K562 (cell line): ENCODE data around the gene KIF26B. TPM values are rescaled to one million over a fixed set of nuclear protein-coding genes. Genes with fewer than 3 reads are reported as not detected.
A peak's percentile ranks its signal among the peaks of the same experiment; 100 is the strongest.
"Not testable (repeated sequence)": the region's sequence is repeated elsewhere in the genome, so short reads cannot be mapped to it uniquely, and the experiment has no call there.

Source experiments
- ATAC-seq: fragments of 200-7000 bp; cut with Tn5 transposase; 3 replicates; pipeline ENCODE4 v1.9.1; 2020; ENCODE audit warnings: moderate library complexity
- BruUV-seq: library from RNA; stranded (reverse); fragments of 400-500 nt; replicated peaks from 2 replicates; lab custom pipeline; 2021; lab: Mats Ljungman, UMichigan
- CTCF ChIA-PET: fragments of 300-600 bp; formaldehyde crosslinking; extraction: SDS; loops from one replicate; lab custom pipeline; 2021; ENCODE audit warnings: low intra/inter-chr PET ratio; lab: Yijun Ruan, JAX
- POLR2A ChIA-PET: fragments of 300-600, 350-650 bp; sonication (Branson Sonifier 250); formaldehyde crosslinking; extraction: SDS; loops from one replicate; lab custom pipeline; 2021; ENCODE audit warnings: antibody characterized with exemption, inconsistent platforms; lab: Yijun Ruan, JAX
- DNase-seq, 4 experiments: peaks; one replicate each; pipeline versions ENCODE4 v3.0.0 to v3.0.0-alpha.2; 2011 to 2018; ENCODE audit warnings: low spot score in 3 of 4, mixed read lengths in 3 of 4; ENCODE audit errors: extremely low read depth in 1 of 4
- FAIRE-seq: peaks from 2 replicates; lab custom pipeline; 2011; peaks lifted over from hg19 to GRCh38; lab: Jason Lieb, UNC
- H2AFZ ChIP-seq: 2 replicates; pipeline ENCODE4 v1.6.0; 2011; ENCODE audit warnings: low read depth, low read length, control low read depth, inconsistent platforms
- H3K27ac ChIP-seq: fragments of 200-600 bp; 3 replicates; pipeline ENCODE4 v1.8.0; 2011; ENCODE audit warnings: low read depth, mild to moderate bottlenecking, control low read depth, inconsistent platforms, low read length, moderate library complexity, mixed read lengths; ENCODE audit errors: extremely low read depth
- H3K27me3 ChIP-seq, 2 experiments: fragments of 300-600 bp in 1 of 2; 2 replicates in 1 of 2; 3 replicates in 1 of 2; pipeline versions ENCODE4 v1.6.0 to v1.8.0; 2011; ENCODE audit warnings: inconsistent platforms in 2 of 2, low read length in 2 of 2, mild to moderate bottlenecking in 1 of 2, mixed read lengths in 1 of 2, moderate library complexity in 1 of 2; ENCODE audit not compliant: control insufficient read depth in 2 of 2, insufficient read depth in 2 of 2
- H3K36me3 ChIP-seq: fragments of 300-600 bp; 3 replicates; pipeline ENCODE4 v1.8.0; 2011; ENCODE audit warnings: mild to moderate bottlenecking, low read length, inconsistent platforms; ENCODE audit not compliant: control insufficient read depth, insufficient read depth
- H3K4me1 ChIP-seq, 2 experiments: fragments of 200-600 bp in 1 of 2; replicated peaks in 1 of 2; 2 replicates in 1 of 2; 3 replicates in 1 of 2; pipeline versions ENCODE4 v1.5.1 to v1.8.0; 2011; ENCODE audit warnings: inconsistent platforms in 2 of 2, low read length in 2 of 2, mild to moderate bottlenecking in 1 of 2, mixed read lengths in 1 of 2, moderate library complexity in 1 of 2; ENCODE audit not compliant: control insufficient read depth in 2 of 2, insufficient read depth in 2 of 2
- H3K4me2 ChIP-seq: 2 replicates; pipeline ENCODE4 v1.6.1; 2011; ENCODE audit warnings: low read length, control low read depth, inconsistent platforms, mixed read lengths; ENCODE audit not compliant: insufficient read depth
- H3K4me3 ChIP-seq: fragments of 200-600 bp; sonication (generic), shearing (Covaris generic); 2 replicates; pipeline ENCODE4 v1.5.1; 2016; ENCODE audit warnings: control low read depth, inconsistent platforms
- H3K79me2 ChIP-seq: fragments of 200-600 bp; 3 replicates; pipeline ENCODE4 v1.8.0; 2011; ENCODE audit warnings: low read length, inconsistent platforms; ENCODE audit not compliant: control insufficient read depth, insufficient read depth
- H3K9ac ChIP-seq, 2 experiments: 2 replicates each; pipeline versions ENCODE4 v1.6.0 to v1.6.1; 2011; ENCODE audit warnings: low read depth in 2 of 2, low read length in 2 of 2, control low read depth in 1 of 2, inconsistent platforms in 1 of 2, mild to moderate bottlenecking in 1 of 2, mixed read lengths in 1 of 2; ENCODE audit not compliant: insufficient read depth in 1 of 2
- H3K9me1 ChIP-seq: one replicate; pipeline ENCODE4 v1.6.0; 2011; ENCODE audit warnings: inconsistent platforms, mild to moderate bottlenecking, low read length, moderate library complexity; ENCODE audit not compliant: control insufficient read depth, insufficient read depth
- H3K9me3 ChIP-seq: replicated peaks from 2 replicates; pipeline ENCODE4 v1.5.1; 2011; ENCODE audit warnings: low read depth, low read length, inconsistent platforms; ENCODE audit not compliant: control insufficient read depth, insufficient read depth
- H4K20me1 ChIP-seq: replicated peaks from 2 replicates; pipeline ENCODE4 v1.6.1; 2011; ENCODE audit warnings: low read length, inconsistent platforms, mixed read lengths; ENCODE audit not compliant: control insufficient read depth, insufficient read depth
- HBP1 ChIP-seq: fragments of 450-650 bp; formaldehyde crosslinking; IDR thresholded peaks from 2 replicates; pipeline ENCODE4 v1.4.0; 2022; ENCODE audit warnings: missing genetic modification characterization
- HDGF ChIP-seq: fragments of 450-650 bp; IDR thresholded peaks from 2 replicates; pipeline ENCODE4 v1.6.1; 2016
- HMG20B ChIP-seq: fragments of 250-450 bp; sonication (Bioruptor Pico); IDR thresholded peaks from 2 replicates; pipeline ENCODE4 v1.5.0; 2021; ENCODE audit warnings: mild to moderate bottlenecking
- HOXB6 ChIP-seq: fragments of 250-450 bp; sonication (Bioruptor Pico); IDR thresholded peaks from 2 replicates; pipeline ENCODE4 v1.5.1; 2022; ENCODE audit warnings: mild to moderate bottlenecking, borderline replicate concordance
- KDM1A ChIP-seq, 2 experiments: fragments of 450-650 bp; IDR thresholded peaks; 2 replicates each; pipeline ENCODE4 v1.6.1; 2016; ENCODE audit warnings: mild to moderate bottlenecking in 2 of 2
- MEIS2 ChIP-seq: fragments of 450-650 bp; IDR thresholded peaks from 2 replicates; pipeline ENCODE4 v1.6.1; 2014; ENCODE audit warnings: mild to moderate bottlenecking; ENCODE audit not compliant: partially characterized antibody
- MXI1 ChIP-seq: IDR thresholded peaks from 2 replicates; pipeline ENCODE4 v1.6.1; 2011; ENCODE audit warnings: low read depth, mild to moderate bottlenecking, improper control_type of control experiment, low read length
- NFYB ChIP-seq: IDR thresholded peaks from 2 replicates; pipeline ENCODE4 v1.6.1; 2011; ENCODE audit warnings: mild to moderate bottlenecking, moderate library complexity; ENCODE audit not compliant: insufficient read length; ENCODE audit errors: extremely low read depth
- TBL1XR1 ChIP-seq, 2 experiments: IDR thresholded peaks; 2 replicates each; pipeline ENCODE4 v1.6.1; 2012; ENCODE audit warnings: improper control_type of control experiment in 2 of 2, low read length in 2 of 2, mild to moderate bottlenecking in 1 of 2
- ZNF324 ChIP-seq: fragments of 250-450 bp; sonication (Bioruptor Pico); IDR thresholded peaks from 2 replicates; pipeline ENCODE4 v1.4.0; 2020; ENCODE audit warnings: mild to moderate bottlenecking
- WGBS: fragments of 100-300 bp; shearing (Covaris generic); methylation state at CpG from one replicate; pipeline ENCODE4 v1.1.6; 2016; ENCODE audit warnings: low coverage, mixed read lengths; ENCODE audit not compliant: insufficient coverage; ENCODE audit errors: missing lambda C conversion rate; 5-methylcytosine and 5-hydroxymethylcytosine counted together
- in situ Hi-C: fragments of 300-500 bp; cut with MboI; formaldehyde crosslinking; loops from 4 replicates; pipeline ENCODE4 v1.15.0; 2018; ENCODE audit warnings: inconsistent platforms, mixed read lengths
- intact Hi-C: fragments of 100-400 bp; cut with micrococcal nuclease; formaldehyde crosslinking; loops from 2 replicates; pipeline ENCODE4 v1.14.2; 2022
- polyA plus RNA-seq, 8 experiments: library from polyadenylated mRNA; depleted of rRNA in 4 of 8; stranded (reverse) in 5 of 8; unstranded in 3 of 8; fragments of >200 nt; fragmentation: Nextera tagmentation in 2 of 8; fragmentation: Illumina TruSeq in 1 of 8; extraction: Ambion mirVana in 2 of 8; extraction: Trizol in 1 of 8; gene quantifications; 2 replicates each; pipeline versions ENCODE4 v1.2.1 to v1.2.3, GENCODE V29; 2011 to 2014; ENCODE audit warnings: inconsistent platforms in 1 of 8, missing spikeins in 1 of 8
- total RNA-seq, 7 experiments: library from RNA; depleted of rRNA in 6 of 7; stranded (reverse); fragments of >200 nt in 6 of 7; fragmentation: Illumina TruSeq in 2 of 7; extraction: Trizol in 2 of 7; gene quantifications; 2 replicates each; pipeline versions ENCODE4 v1.2.1 to v1.2.3, GENCODE V29; 2011 to 2021; ENCODE audit warnings: low replicate concordance in 1 of 7

The KIF26B gene
- total and polyA plus RNA-seq, 9 of the 15 experiments (the other 6 are each of a cell fraction or from before 2014, with no cell fraction given) = 0.02 to 0.08 (median 0.03) TPM; not detected in 6

GRCh38 chr1:245336984-245337355, 182.2 kb downstream of the KIF26B start:
- H3K27ac ChIP-seq, H3K79me2 ChIP-seq, H2AFZ ChIP-seq, BruUV-seq, H3K9ac ChIP-seq, H3K4me3 ChIP-seq, H3K9me3 ChIP-seq, CTCF ChIA-PET, H4K20me1 ChIP-seq, H3K4me2 ChIP-seq, FAIRE-seq, in situ Hi-C loops, H3K9me1 ChIP-seq, ATAC-seq, H3K36me3 ChIP-seq, DNase-seq, intact Hi-C loops: not testable (repeated sequence)
- Histone ChIP-seq H3K27me3 (peaks cover 22 to 41% of the 10 kb centered on the region in 2 experiments), H3K4me1 (peaks cover 11 to 15% of the 10 kb centered on the region in 2 experiments; a peak in 4 of 5 replicates)
- WGBS = 61% methylated on average over 2 of the region's 2 CpGs
- POLR2A ChIA-PET = interaction anchor here (0.7 to 1.4 kb wide), 2 partner anchors 8 to 14 kb away, joined by 3 read pairs; no protein-coding TSS in a partner anchor

DNA sequence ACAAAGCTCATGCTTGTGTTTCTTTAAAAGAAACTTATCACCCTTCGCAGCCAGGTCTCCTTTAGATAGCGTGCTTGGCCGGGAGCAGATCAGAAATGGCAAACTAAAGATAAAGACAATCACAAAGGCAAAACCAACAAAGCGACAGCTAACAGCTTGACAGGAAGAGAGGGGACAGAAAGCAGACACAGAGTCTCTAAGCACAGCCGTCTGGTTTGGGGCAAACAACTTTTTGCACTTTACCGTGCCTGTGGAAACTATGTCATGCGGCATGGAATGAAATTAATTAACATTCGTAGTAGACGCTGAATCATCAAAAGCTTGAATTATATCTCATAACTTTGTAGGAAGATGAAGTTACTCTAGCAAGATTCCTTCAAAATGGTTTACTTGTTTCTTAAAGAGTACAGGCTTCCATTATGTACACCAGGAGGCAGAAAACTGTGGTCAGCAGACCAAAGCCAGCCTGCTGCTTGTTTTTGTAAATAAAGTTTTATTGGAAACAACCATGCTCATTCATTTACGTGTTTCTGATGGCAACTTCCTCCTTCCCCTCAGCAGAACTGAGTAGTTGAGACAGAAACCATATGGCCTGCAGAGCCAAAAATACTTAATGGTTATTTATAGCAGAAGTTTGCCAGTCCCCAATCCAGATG, 183.2 kb downstream of the KIF26B start:
- Histone ChIP-seq H3K79me2 (no peaks in the 10 kb centered on the region), H3K27ac (peak overlapping the region; percentile 78), H3K4me3 (no peak overlapping the region), H2AFZ (peak overlapping the region; percentile 92), H3K9ac (peak overlapping the region; percentile 39 to 57; a peak in 3 of 4 replicates), H3K9me3 (no peaks in the 10 kb centered on the region), H3K9me1 (no peaks in the 10 kb centered on the region), H3K36me3 (no peaks in the 10 kb centered on the region), H4K20me1 (no peaks in the 10 kb centered on the region), H3K27me3 (peaks cover 13 to 32% of the 10 kb centered on the region in 2 experiments), H3K4me2 (peak overlapping the region; percentile 74), H3K4me1 (peaks cover 11 to 15% of the 10 kb centered on the region in 2 experiments; a peak in 4 of 5 replicates)
- FAIRE-seq (peak; percentile 92), ATAC-seq (peak; percentile 88), DNase-seq (peak; percentile 63 to 88 (median 75))
- POLR2A ChIA-PET = interaction anchor here (0.7 to 1.4 kb wide), 3 partner anchors 13 to 35 kb away, joined by 3 read pairs; no protein-coding TSS in a partner anchor
- 3% methylated on average over 10 of the region's 10 CpGs for WGBS
- intact Hi-C loops = no loop called here
- no TSS peak for BruUV-seq
- in situ Hi-C loops = no loop called here
- CTCF ChIA-PET = no interaction called here
- TF ChIP-seq HOXB6 (CRISPR knock-in tag) = 0 out of 2 replicates have a peak, but pooled peaks have one; percentile 52
- no peak for TF ChIP-seq ZNF324
- peak; percentile 92 for TF ChIP-seq MEIS2
- peak; percentile 81 to 85 for TF ChIP-seq KDM1A (IDR thresholded peaks at IDR 0.05)
- no peak for TF ChIP-seq HBP1
- TF ChIP-seq NFYB = no peak
- TF ChIP-seq MXI1 = peak; percentile 37; the same call in 1 of the 2 replicates
- no peak for TF ChIP-seq HMG20B (CRISPR knock-in tag)
- peak; percentile 64 to 93; a peak in 2 of 4 replicates for TF ChIP-seq TBL1XR1 (IDR thresholded peaks at IDR 0.05; ENCODE audit: low read length in 2 of 2)
- TF ChIP-seq HDGF = no peak
